SKM-1 (cell line): ENCODE results near the gene KRT9.

Experiments
- DNase-seq: peaks from one replicate; lab custom pipeline; 2025; ENCODE audit not compliant: unreplicated experiment; lab: John Stamatoyannopoulos, UW

KRT9 gene

DNA sequence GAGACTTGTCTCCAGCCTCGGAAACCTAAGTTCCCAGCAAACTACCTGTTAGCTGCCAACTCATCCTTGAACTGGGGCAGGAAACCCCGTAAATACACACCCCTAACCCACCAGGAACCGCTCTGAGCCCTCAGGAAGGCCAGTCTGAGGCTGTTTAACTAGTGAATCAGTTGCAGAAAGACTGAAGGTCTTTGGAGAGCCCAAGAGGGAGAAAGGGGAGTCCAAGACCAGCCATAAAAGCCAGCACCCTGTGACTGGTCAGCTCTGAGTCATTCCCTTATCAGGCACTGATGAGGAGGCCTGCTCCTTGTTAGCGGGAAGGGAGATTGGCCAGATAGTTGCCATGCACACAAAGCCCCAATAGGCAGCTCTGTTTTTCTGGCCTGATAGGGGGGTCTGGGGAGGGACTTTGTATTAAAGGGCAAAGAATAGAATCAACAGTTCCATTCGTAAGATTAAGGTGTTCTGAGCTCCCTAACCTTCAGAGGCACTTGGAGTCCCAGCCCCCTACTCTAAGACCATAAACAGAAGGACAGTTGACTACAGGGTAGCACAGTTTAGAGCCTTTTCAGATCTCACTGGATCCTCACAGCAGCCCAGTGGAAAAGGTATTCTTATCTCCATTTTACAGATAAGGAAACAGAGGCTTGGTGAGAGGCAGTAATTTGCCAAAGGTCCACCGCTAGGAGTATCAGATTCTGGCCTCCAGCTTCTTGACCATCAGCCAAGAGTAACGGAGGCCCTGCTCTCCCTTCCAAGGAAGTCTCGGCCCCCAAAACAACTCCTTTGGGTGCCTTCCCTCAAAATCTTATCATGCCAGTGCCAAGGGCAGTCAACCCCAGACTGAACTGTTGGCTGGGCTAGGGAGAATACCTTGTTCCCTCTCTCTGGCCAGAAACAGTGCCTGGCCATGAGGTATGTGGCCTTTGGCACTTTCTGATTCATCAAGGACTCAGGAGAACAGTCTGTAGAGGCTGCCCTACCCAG lies 41.5 kb downstream of the KRT9 start:
- DNase-seq = no peak

DNA sequence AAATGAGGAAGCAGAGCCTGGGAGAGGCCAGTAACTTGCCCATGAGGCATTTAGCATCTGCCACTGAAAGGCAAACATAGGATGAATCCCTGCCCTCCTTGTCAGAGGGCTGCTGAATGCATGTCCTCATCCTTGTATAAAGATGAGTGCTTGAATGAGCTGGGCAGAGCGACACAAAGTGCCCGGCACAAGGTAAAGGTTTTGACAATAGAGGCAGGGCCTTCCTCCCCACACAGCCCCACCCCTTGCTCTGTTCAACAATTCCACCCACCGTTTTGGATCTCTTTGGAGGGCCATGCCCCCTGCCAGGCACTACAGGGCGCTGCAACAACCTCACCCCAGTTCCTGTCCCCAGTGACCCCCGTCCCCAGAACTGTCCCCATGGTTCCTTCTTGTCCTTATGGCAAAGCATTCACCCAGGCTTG lies 42.4 kb downstream of the KRT9 start:
- no peak for DNase-seq

- DNase-seq = no peak
These were observed 42.9 kb downstream of the KRT9 start for GRCh38 chr17:41528959-41529353.

DNA sequence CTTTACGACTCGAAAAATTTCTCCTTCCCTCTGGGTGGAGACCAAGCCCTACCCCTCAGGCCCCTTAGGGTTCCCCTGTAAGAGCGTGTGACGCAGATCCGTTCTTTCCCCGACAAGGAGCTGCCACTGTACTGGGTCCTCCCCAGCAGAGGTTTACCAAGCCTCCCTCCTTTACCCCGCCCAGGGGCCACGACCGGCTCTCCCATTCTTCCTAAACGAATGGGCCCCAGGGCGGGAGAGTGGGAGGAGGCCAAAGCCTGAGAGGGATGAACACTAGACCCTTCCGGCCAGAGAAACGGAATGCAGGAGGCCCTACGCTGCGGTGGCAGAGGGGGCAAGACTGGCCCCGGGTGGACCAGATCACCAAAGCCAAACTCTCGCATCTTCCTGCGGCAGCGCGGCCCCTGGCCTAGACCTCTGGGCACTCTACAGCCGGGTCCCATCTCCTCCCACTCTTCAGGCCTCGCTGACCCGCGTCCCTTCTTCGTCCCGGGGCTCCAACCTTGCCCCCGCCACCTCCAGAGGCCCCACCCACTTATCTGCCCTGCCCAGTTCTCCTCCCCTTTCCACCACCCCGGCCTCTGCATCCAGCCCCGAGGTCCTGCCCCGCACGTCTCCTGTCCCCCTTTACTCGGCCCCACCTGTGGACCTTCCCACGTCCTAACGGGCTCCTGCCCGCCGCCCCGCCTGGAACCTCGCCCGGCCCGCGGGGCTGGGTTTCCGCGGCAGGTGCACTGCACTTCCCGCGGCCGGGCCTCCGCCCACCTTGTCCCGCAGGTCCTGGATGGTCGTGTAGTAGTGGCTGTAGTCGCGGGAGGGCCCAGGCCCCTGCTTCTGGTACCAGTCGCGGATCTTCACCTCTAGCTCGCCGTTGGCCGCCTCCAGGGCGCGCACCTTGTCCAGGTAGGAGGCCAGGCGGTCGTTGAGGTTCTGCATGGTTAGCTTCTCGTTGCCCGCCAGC lies 44.5 kb downstream of the KRT9 start:
- DNase-seq = no peak

DNA sequence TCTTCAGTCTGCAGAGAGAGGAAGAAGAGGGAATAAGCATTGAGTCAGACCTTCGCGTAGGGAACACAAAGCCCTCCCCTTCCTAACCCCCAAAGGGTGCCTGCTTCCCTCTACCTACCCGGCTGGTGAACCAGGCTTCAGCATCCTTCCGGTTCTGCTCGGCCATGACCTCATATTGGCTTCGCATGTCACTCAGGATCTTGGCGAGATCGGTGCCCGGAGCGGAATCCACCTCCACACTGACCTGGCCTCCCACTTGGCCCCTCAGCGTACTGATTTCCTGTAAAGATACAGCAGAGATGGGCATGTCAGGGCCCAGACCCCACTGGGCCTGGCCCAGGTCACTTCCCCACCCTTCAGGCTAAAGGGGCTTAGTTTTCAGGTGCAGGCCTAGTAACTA lies 47.6 kb downstream of the KRT9 start:
- no peak for DNase-seq

GRCh38 chr17:41523787-41524186 lies 48.1 kb downstream of the KRT9 start:
- DNase-seq = no peak

GRCh38 chr17:41523225-41523593 lies 48.6 kb downstream of the KRT9 start:
- DNase-seq = no peak

- no peak for DNase-seq
These were observed 49.3 kb downstream of the KRT9 start for GRCh38 chr17:41522301-41523224.

GRCh38 chr17:41521574-41522261 lies 50.1 kb downstream of the KRT9 start:
- no peak for DNase-seq

- DNase-seq = no peak
These were observed 50.9 kb downstream of the KRT9 start for GRCh38 chr17:41520821-41521521.

GRCh38 chr17:41519501-41520224 lies 52.2 kb downstream of the KRT9 start:
- no peak for DNase-seq

GRCh38 chr17:41518789-41519449 lies 52.9 kb downstream of the KRT9 start, which contains the start of gene KRT15:
TSS of gene KRT15 (minus strand) at chr17:41518890. CDS start at chr17:41518827, 63 bp downstream.
- no peak for DNase-seq

- no peak for DNase-seq
These were observed 53.8 kb downstream of the KRT9 start for GRCh38 chr17:41518031-41518430.

- no peak for DNase-seq
These were observed 55.0 kb downstream of the KRT9 start for GRCh38 chr17:41516830-41517283.

- no peak for DNase-seq
These were observed 55.6 kb downstream of the KRT9 start for GRCh38 chr17:41516147-41516829.
